Fibroblast of skin of right biceps (primary cell): ENCODE measurements around the gene DGKA.
"Not testable (repeated sequence)": the region's sequence is repeated elsewhere in the genome, so short reads cannot be mapped to it uniquely, and the experiment has no call there.

Source experiments
- DNase-seq: peaks from one replicate; pipeline ENCODE4 v3.0.0-alpha.2; 2013

DGKA gene

DNA sequence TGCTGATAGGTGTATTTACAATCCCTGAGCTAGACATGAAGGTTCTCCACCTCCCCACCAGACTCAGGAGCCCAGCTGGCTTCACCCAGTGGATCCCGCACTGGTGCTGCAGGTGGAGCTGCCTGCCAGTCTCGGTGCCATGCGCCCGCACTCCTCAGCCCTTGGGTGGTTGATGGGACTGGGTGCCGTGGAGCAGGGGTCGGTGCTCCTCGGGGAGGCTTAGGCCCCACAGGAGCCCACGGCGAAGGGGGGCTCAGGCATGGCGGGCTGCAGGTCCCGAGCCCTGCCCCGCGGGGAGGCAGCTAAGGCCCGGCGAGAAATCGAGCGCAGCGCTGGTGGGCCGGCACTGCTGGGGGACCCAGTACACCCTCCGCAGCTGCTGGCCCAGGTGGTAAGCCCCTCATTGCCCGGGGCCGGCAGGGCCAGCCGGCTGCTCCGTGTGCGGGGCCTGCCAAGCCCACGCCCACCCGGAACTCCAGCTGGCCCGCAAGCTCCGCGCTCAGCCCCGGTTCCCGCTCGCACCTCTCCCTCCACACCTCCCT, 69.1 kb downstream of the DGKA start:
- not testable (repeated sequence) for DNase-seq

DNA sequence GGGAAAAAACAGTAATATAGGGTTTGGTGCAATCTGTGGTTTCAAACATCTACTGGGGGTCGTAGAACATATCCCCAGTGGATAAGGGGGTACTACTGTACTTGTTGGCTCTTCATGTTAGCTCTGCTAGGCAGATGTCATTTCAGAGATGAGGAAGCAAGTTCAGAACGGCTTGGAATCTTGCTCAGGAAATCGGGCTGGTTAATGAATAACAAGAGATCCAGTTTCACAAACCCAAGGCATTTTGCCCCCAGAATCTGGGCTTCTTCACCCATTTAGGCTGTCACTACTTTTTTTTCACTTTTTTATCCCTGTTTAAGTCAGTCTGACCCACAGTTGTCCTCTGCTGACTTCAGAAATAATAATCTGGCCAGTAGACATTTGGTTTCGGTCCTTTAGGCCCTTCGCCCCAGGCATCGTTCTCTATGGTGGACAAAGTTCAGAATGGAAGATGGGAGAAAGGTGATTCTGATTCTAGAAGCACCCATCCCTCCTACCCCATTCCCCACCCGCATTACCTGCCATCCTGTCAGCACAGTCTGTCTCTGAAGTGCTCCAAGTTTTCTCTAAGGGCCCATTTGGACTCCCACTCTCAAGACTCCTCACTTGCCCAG, 70.6 kb downstream of the DGKA start:
- DNase-seq = no peak

DNA sequence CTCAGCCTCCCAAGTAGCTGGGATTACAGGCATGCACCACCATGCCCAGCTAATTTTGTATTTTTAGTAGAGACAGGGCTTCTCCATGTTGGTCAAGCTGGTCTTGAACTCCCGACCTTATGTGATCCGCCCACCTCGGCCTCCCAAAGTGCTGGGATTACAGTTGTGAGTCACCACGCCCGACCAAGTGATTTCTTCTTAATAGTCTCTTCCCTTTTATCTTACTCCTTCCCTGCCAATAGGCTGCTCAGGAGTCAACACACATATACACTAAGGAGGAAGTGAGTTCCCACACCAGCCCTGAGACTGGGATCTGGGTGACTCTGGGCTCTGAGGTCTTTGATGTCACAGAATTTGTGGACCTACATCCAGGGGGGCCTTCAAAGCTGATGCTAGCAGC, 72.4 kb downstream of the DGKA start:
- DNase-seq = not testable (repeated sequence)
